HL-60 (cell line): ENCODE measurements around the gene CAND1.

Source experiments
- DNase-seq, 2 experiments: peaks; one replicate each; pipeline ENCODE4 v3.0.0-alpha.2; 2010 to 2020; ENCODE audit warnings: low read depth in 1 of 2, low spot score in 1 of 2
- H3K27ac ChIP-seq: fragments of 250-450 bp; sonication (Bioruptor Pico); replicated peaks from 2 replicates; pipeline ENCODE4 v1.5.1; 2020; ENCODE audit warnings: mild to moderate bottlenecking, moderate library complexity
- H3K27me3 ChIP-seq: fragments of 250-450 bp; sonication (Bioruptor Pico); 2 replicates; pipeline ENCODE4 v1.5.1; 2021; ENCODE audit warnings: mild to moderate bottlenecking, moderate library complexity; ENCODE audit not compliant: insufficient read depth, poor library complexity, severe bottlenecking
- H3K4me3 ChIP-seq: replicated peaks from 2 replicates; pipeline ENCODE4 v1.5.1; 2011; ENCODE audit warnings: mild to moderate bottlenecking, control low read depth, low read length; ENCODE audit not compliant: insufficient read depth
- CTCF ChIP-seq: IDR thresholded peaks from one replicate; pipeline ENCODE4 v1.5.1; 2011; ENCODE audit warnings: low read length, control low read depth, inconsistent platforms; ENCODE audit not compliant: insufficient read depth
- GABPA ChIP-seq: IDR thresholded peaks from 2 replicates; pipeline ENCODE4 v1.6.1; 2012; ENCODE audit warnings: low read depth
- POLR2AphosphoS5 ChIP-seq: IDR thresholded peaks from 2 replicates; pipeline ENCODE4 v1.6.1; 2012; ENCODE audit warnings: low read depth
- SPI1 ChIP-seq: IDR thresholded peaks from 2 replicates; pipeline ENCODE4 v1.6.1; 2012; ENCODE audit warnings: low read depth, mild to moderate bottlenecking, borderline replicate concordance
- TF ChIP-seq, protein P1 (sequence below): IDR thresholded peaks from 2 replicates; pipeline ENCODE4 v1.6.1; 2012; ENCODE audit warnings: low read depth; ENCODE audit not compliant: insufficient replicate concordance

CAND1 gene

GRCh38 chr12:67245571-67245970 lies 23.6 kb upstream of the CAND1 start:
- no peak for TF ChIP-seq POLR2AphosphoS5
- no peak for TF ChIP-seq GABPA
- TF ChIP-seq, protein P1, sequence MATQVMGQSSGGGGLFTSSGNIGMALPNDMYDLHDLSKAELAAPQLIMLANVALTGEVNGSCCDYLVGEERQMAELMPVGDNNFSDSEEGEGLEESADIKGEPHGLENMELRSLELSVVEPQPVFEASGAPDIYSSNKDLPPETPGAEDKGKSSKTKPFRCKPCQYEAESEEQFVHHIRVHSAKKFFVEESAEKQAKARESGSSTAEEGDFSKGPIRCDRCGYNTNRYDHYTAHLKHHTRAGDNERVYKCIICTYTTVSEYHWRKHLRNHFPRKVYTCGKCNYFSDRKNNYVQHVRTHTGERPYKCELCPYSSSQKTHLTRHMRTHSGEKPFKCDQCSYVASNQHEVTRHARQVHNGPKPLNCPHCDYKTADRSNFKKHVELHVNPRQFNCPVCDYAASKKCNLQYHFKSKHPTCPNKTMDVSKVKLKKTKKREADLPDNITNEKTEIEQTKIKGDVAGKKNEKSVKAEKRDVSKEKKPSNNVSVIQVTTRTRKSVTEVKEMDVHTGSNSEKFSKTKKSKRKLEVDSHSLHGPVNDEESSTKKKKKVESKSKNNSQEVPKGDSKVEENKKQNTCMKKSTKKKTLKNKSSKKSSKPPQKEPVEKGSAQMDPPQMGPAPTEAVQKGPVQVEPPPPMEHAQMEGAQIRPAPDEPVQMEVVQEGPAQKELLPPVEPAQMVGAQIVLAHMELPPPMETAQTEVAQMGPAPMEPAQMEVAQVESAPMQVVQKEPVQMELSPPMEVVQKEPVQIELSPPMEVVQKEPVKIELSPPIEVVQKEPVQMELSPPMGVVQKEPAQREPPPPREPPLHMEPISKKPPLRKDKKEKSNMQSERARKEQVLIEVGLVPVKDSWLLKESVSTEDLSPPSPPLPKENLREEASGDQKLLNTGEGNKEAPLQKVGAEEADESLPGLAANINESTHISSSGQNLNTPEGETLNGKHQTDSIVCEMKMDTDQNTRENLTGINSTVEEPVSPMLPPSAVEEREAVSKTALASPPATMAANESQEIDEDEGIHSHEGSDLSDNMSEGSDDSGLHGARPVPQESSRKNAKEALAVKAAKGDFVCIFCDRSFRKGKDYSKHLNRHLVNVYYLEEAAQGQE: no peak
- TF ChIP-seq CTCF: no peak
- TF ChIP-seq SPI1: no peak
- no peak overlapping the region for H3K4me3 ChIP-seq
- DNase-seq: no peak

GRCh38 chr12:67251012-67251411 lies 18.1 kb upstream of the CAND1 start:
- Histone ChIP-seq H3K4me3 (no peak overlapping the region), H3K27me3 (no peaks in the 10 kb centered on the region), H3K27ac (no peak overlapping the region)
- DNase-seq: no peak
- no peak for TF ChIP-seq GABPA

More at GRCh38 chr12:67245571-67245970, 23.6 kb upstream of the CAND1 start:
- H3K27me3 ChIP-seq: no peaks in the 10 kb centered on the region
- H3K27ac ChIP-seq: no peak overlapping the region

DNA sequence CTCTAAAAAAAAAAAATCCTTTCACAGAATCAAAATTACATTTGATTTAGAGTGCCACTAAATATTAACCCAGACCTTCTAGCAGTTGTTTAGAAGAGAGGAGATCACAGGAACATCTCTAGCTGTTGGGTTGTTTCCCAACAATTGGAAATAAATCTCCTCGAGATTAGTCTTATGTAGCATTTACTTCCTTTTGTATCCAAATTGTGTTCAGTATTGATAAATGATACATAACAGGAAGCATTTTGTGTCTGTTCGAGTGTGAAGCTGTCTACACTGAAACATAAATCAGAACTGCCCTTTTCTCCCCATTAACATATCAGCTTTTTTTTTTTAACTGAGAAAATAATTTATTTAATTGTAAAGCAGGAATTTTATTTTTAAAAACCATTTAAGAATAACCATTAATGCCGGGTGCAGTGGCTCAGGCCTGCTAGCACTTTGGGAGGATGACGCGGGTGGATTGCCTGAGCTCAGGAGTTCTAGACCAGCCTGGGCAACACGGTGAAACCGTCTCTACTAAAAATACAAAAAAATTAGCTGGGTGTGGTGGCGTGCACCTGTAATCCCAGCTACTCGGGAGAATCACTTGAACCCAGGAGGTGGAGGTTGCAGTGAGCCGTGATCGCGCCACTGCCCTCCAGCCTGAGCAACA lies 14.7 kb upstream of the CAND1 start:
- Histone ChIP-seq H3K4me3 (no peak overlapping the region), H3K27ac (no peak overlapping the region), H3K27me3 (no peaks in the 10 kb centered on the region)
- DNase-seq: no peak
- no peak for TF ChIP-seq CTCF
- no peak for TF ChIP-seq POLR2AphosphoS5
- TF ChIP-seq, protein P1: no peak
- TF ChIP-seq GABPA: no peak
- no peak for TF ChIP-seq SPI1

DNA sequence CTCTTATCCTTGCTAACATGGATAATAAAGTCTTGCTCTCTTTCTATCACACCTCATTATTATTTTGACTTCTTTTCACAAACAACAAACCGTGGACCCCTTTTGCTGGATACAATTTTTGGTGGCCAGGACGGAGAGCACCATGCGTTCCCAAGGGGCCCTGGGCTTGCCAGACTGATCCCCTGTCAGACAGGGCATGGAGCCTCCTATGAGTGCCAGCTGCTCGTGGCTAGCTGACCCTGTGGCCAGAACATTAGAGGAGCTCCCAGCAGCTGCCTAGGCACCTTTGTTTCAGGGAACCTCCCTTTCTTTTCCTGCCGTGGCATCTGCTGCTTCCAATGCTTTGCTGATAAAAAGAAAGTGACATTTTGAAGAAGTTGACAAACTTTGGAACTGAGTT lies 12.5 kb upstream of the CAND1 start:
- no peak overlapping the region for H3K27ac ChIP-seq
- H3K4me3 ChIP-seq: no peak overlapping the region
- no peak for TF ChIP-seq POLR2AphosphoS5
- TF ChIP-seq, protein P1: no peak
- no peak for TF ChIP-seq SPI1
- no peak for TF ChIP-seq CTCF
- no peak for TF ChIP-seq GABPA
- H3K27me3 ChIP-seq: no peaks in the 10 kb centered on the region
- DNase-seq: no peak
